ENCODE results near the gene CCR6. TPM values are rescaled to one million over a fixed set of nuclear protein-coding genes. Genes with fewer than 3 reads are reported as not detected.
"Not testable (repeated sequence)": the region's sequence is repeated elsewhere in the genome, so short reads cannot be mapped to it uniquely, and the experiment has no call there.

Gene CCR6
- total RNA-seq, 1 donor from 2014 or later = not detected

- no peak for DNase-seq
Measured at GRCh38 chr6:167143041-167143440, 20.1 kb downstream of the CCR6 start.

GRCh38 chr6:167145461-167145860, 22.6 kb downstream of the CCR6 start:
- no peak for DNase-seq

GRCh38 chr6:167146135-167146534, 23.2 kb downstream of the CCR6 start:
- no peak for DNase-seq

GRCh38 chr6:167146977-167147376, 24.1 kb downstream of the CCR6 start:
- no peak for DNase-seq

GRCh38 chr6:167148021-167148420, 25.1 kb downstream of the CCR6 start:
- DNase-seq = no peak

- no peak for DNase-seq
Measured at GRCh38 chr6:167148997-167149396, 26.1 kb downstream of the CCR6 start.

GRCh38 chr6:167150941-167151549, 28.1 kb downstream of the CCR6 start:
- no peak for DNase-seq

GRCh38 chr6:167151648-167152047, 28.8 kb downstream of the CCR6 start:
- no peak for DNase-seq

GRCh38 chr6:167152862-167153261, 30.0 kb downstream of the CCR6 start:
- DNase-seq = no peak

GRCh38 chr6:167153521-167153959, 30.6 kb downstream of the CCR6 start:
- DNase-seq = no peak

GRCh38 chr6:167154291-167154690, 31.4 kb downstream of the CCR6 start:
- DNase-seq = no peak

GRCh38 chr6:167154895-167155294, 32.0 kb downstream of the CCR6 start:
- DNase-seq = no peak

GRCh38 chr6:167157414-167157813, 34.5 kb downstream of the CCR6 start:
- no peak for DNase-seq

GRCh38 chr6:167157863-167158262, 35.0 kb downstream of the CCR6 start, which contains the start of gene GPR31:
Gene GPR31, minus strand, starts transcription at chr6:167157980. Its CDS starts 149 bp downstream, at chr6:167157831.
- DNase-seq = no peak

GRCh38 chr6:167161851-167162467, 39.1 kb downstream of the CCR6 start:
- no peak for DNase-seq

- DNase-seq = no peak
Measured at GRCh38 chr6:167162591-167162990, 39.7 kb downstream of the CCR6 start.

GRCh38 chr6:167163476-167164011, 40.6 kb downstream of the CCR6 start:
- no peak for DNase-seq

- no peak for DNase-seq
Measured at GRCh38 chr6:167164261-167164660, 41.4 kb downstream of the CCR6 start.

GRCh38 chr6:167165858-167166471, 43.1 kb downstream of the CCR6 start:
- no peak for DNase-seq

- not testable (repeated sequence) for DNase-seq
Measured at GRCh38 chr6:167167699-167168098, 44.8 kb downstream of the CCR6 start.

GRCh38 chr6:167168296-167168695, 45.4 kb downstream of the CCR6 start:
- DNase-seq = not testable (repeated sequence)

- not testable (repeated sequence) for DNase-seq
Measured at GRCh38 chr6:167169867-167170266, 47.0 kb downstream of the CCR6 start.

GRCh38 chr6:167171300-167171699, 48.4 kb downstream of the CCR6 start:
- DNase-seq = not testable (repeated sequence)
